Right lobe of liver (tissue), 4 donors: ENCODE data around the gene CYB5R3.

Experiments used
- CTCF ChIP-seq, 4 donors: fragments of 200-600 bp in 3 of 4; fragments of 450-650 bp in 1 of 4; IDR thresholded peaks; one replicate each; pipeline versions ENCODE4 v1.5.1 to v1.8.0; 2016 to 2022; ENCODE audit warnings: antibody characterized with exemption in 4 of 4, mild to moderate bottlenecking in 2 of 4
- POLR2A ChIP-seq: fragments of 450-650 bp; IDR thresholded peaks from one replicate; pipeline ENCODE4 v1.6.1; 2017; ENCODE audit warnings: antibody characterized with exemption, mild to moderate bottlenecking
- donor health status: DM: no; HTN: no; CAD: no.
- donor health status: DM: no; HTN: no; CAD: no.
- donor health status: DM: no; HTN: yes; CAD: no.

- TF ChIP-seq CTCF (IDR thresholded peaks at IDR 0.05) (no peak), POLR2A (no peak)
These were observed 61.5 kb downstream of the CYB5R3 start for GRCh38 chr22:42587588-42588175.
